ENCODE measurements around the gene SESTD1.
A peak's percentile ranks its signal among the peaks of the same experiment; 100 is the strongest.
"Not testable (repeated sequence)": the region's sequence is repeated elsewhere in the genome, so short reads cannot be mapped to it uniquely, and the experiment has no call there.

Gene SESTD1

GRCh38 chr2:179211355-179211754 lies 53.3 kb downstream of the SESTD1 start:
- peaks cover 30 to 48% of the 10 kb centered on the region in 2 donors for H3K9me3 Mint-ChIP-seq
- DNase-seq, result no peak
- no peak overlapping the region for H3K27ac Mint-ChIP-seq
- H3K27me3 Mint-ChIP-seq, result no peaks in the 10 kb centered on the region
- ATAC-seq (replicated peaks), result no peak
- no peak overlapping the region for H3K4me3 Mint-ChIP-seq
- H3K4me1 Mint-ChIP-seq, result peaks cover 19 to 79% of the 10 kb centered on the region in 2 donors
- peaks cover 33 to 70% of the 10 kb centered on the region in 2 donors for H3K36me3 Mint-ChIP-seq

- H3K27me3 Mint-ChIP-seq; DNase-seq; H3K27ac Mint-ChIP-seq; H3K4me3 Mint-ChIP-seq; ATAC-seq (replicated peaks): not testable (repeated sequence)
- Mint-ChIP-seq H3K36me3 (peaks cover 25 to 58% of the 10 kb centered on the region in 2 donors), H3K4me1 (peaks cover 8 to 60% of the 10 kb centered on the region in 2 donors), H3K9me3 (peaks cover 20 to 36% of the 10 kb centered on the region in 2 donors)
Measured at GRCh38 chr2:179208277-179208676, 56.4 kb downstream of the SESTD1 start.

GRCh38 chr2:179207047-179207446 lies 57.6 kb downstream of the SESTD1 start:
- Mint-ChIP-seq H3K4me3 (no peak overlapping the region), H3K36me3 (peaks cover 30 to 55% of the 10 kb centered on the region in 2 donors), H3K4me1 (peaks cover 6 to 51% of the 10 kb centered on the region in 2 donors), H3K9me3 (peaks cover 21 to 35% of the 10 kb centered on the region in 2 donors), H3K27ac (no peak overlapping the region), H3K27me3 (no peaks in the 10 kb centered on the region)
- ATAC-seq (replicated peaks) (no peak), DNase-seq (no peak)

- ATAC-seq (replicated peaks) (no peak), DNase-seq (no peak)
- Mint-ChIP-seq H3K36me3 (peaks cover 21 to 23% of the 10 kb centered on the region in 2 donors), H3K27ac (no peak overlapping the region), H3K27me3 (no peaks in the 10 kb centered on the region), H3K4me1 (peaks cover 0 to 13% of the 10 kb centered on the region in 2 donors), H3K9me3 (peaks cover 8 to 15% of the 10 kb centered on the region in 2 donors), H3K4me3 (no peak overlapping the region)
Measured at GRCh38 chr2:179201869-179202268, 62.8 kb downstream of the SESTD1 start.

- H3K27me3 Mint-ChIP-seq; DNase-seq; ATAC-seq (replicated peaks); H3K4me3 Mint-ChIP-seq; H3K27ac Mint-ChIP-seq: not testable (repeated sequence)
- H3K36me3 Mint-ChIP-seq, result peaks cover 25 to 45% of the 10 kb centered on the region in 2 donors
- H3K9me3 Mint-ChIP-seq, result peaks cover 24% of the 10 kb centered on the region in 2 donors
- peaks cover 13 to 39% of the 10 kb centered on the region in 2 donors for H3K4me1 Mint-ChIP-seq
Measured at GRCh38 chr2:179195926-179196590, 68.6 kb downstream of the SESTD1 start.

GRCh38 chr2:179195141-179195540 lies 69.5 kb downstream of the SESTD1 start:
- Mint-ChIP-seq H3K4me1 (peaks cover 13 to 48% of the 10 kb centered on the region in 2 donors), H3K36me3 (peaks cover 34 to 54% of the 10 kb centered on the region in 2 donors), H3K4me3 (no peak overlapping the region), H3K9me3 (peaks cover 28% of the 10 kb centered on the region in 2 donors), H3K27ac (peak overlapping the region; percentile 51), H3K27me3 (no peaks in the 10 kb centered on the region)
- peak; percentile 55 to 75 for ATAC-seq (replicated peaks)
- no peak for DNase-seq

- Mint-ChIP-seq H3K27ac (no peak overlapping the region), H3K36me3 (peaks cover 46 to 66% of the 10 kb centered on the region in 2 donors)
Measured at GRCh38 chr2:179193759-179194394, 70.8 kb downstream of the SESTD1 start.

GRCh38 chr2:179191110-179191509 lies 73.5 kb downstream of the SESTD1 start:
- Mint-ChIP-seq H3K4me1 (peaks cover 23 to 80% of the 10 kb centered on the region in 2 donors), H3K4me3 (no peak overlapping the region), H3K36me3 (peaks cover 57 to 74% of the 10 kb centered on the region in 2 donors), H3K27ac (no peak overlapping the region), H3K9me3 (peaks cover 34 to 42% of the 10 kb centered on the region in 2 donors), H3K27me3 (no peaks in the 10 kb centered on the region)
- ATAC-seq (replicated peaks) (no peak), DNase-seq (no peak)

More at GRCh38 chr2:179193759-179194394, 70.8 kb downstream of the SESTD1 start:
- Mint-ChIP-seq H3K27me3 (no peaks in the 10 kb centered on the region), H3K9me3 (peaks cover 35 to 41% of the 10 kb centered on the region in 2 donors), H3K4me1 (peaks cover 16 to 54% of the 10 kb centered on the region in 2 donors), H3K4me3 (no peak overlapping the region)
- ATAC-seq (replicated peaks) (no peak), DNase-seq (no peak)

- peaks cover 19 to 53% of the 10 kb centered on the region in 2 donors for H3K4me1 Mint-ChIP-seq
- H3K4me3 Mint-ChIP-seq, result no peak overlapping the region
- peaks cover 21 to 23% of the 10 kb centered on the region in 2 donors for H3K9me3 Mint-ChIP-seq
- no peak overlapping the region for H3K27ac Mint-ChIP-seq
- H3K36me3 Mint-ChIP-seq, result peaks cover 46 to 49% of the 10 kb centered on the region in 2 donors
- no peak for ATAC-seq (replicated peaks)
- DNase-seq, result no peak
- no peaks in the 10 kb centered on the region for H3K27me3 Mint-ChIP-seq
Measured at GRCh38 chr2:179186126-179186525, 78.5 kb downstream of the SESTD1 start.

- Mint-ChIP-seq H3K4me1 (peaks cover 23 to 56% of the 10 kb centered on the region in 2 donors), H3K4me3 (no peak overlapping the region), H3K27ac (no peak overlapping the region), H3K27me3 (no peaks in the 10 kb centered on the region), H3K36me3 (peaks cover 39 to 42% of the 10 kb centered on the region in 2 donors), H3K9me3 (peaks cover 16 to 17% of the 10 kb centered on the region in 2 donors)
- ATAC-seq (replicated peaks) (no peak), DNase-seq (no peak)
Measured at GRCh38 chr2:179184610-179185009, 80.0 kb downstream of the SESTD1 start.

GRCh38 chr2:179181002-179181401 lies 83.6 kb downstream of the SESTD1 start:
- Mint-ChIP-seq H3K4me3 (no peak overlapping the region), H3K9me3 (peaks cover 3 to 4% of the 10 kb centered on the region in 2 donors), H3K36me3 (peaks cover 21 to 28% of the 10 kb centered on the region in 2 donors), H3K27ac (no peak overlapping the region), H3K4me1 (peaks cover 16 to 23% of the 10 kb centered on the region in 2 donors), H3K27me3 (no peaks in the 10 kb centered on the region)
- DNase-seq, result no peak
- peak; percentile 27 to 42 for ATAC-seq (replicated peaks)

GRCh38 chr2:179180242-179180641 lies 84.4 kb downstream of the SESTD1 start:
- H3K4me3 Mint-ChIP-seq, result no peak overlapping the region
- H3K27me3 Mint-ChIP-seq, result no peaks in the 10 kb centered on the region
- no peak for ATAC-seq (replicated peaks)
- peaks cover 27 to 35% of the 10 kb centered on the region in 2 donors for H3K36me3 Mint-ChIP-seq
- DNase-seq, result no peak
- H3K4me1 Mint-ChIP-seq, result peaks cover 16 to 22% of the 10 kb centered on the region in 2 donors
- peaks cover 3 to 4% of the 10 kb centered on the region in 2 donors for H3K9me3 Mint-ChIP-seq
- H3K27ac Mint-ChIP-seq, result no peak overlapping the region

- ATAC-seq (replicated peaks), result no peak
- no peak overlapping the region for H3K27ac Mint-ChIP-seq
- no peaks in the 10 kb centered on the region for H3K27me3 Mint-ChIP-seq
- DNase-seq, result no peak
- H3K4me1 Mint-ChIP-seq, result peaks cover 13 to 22% of the 10 kb centered on the region in 2 donors
- H3K4me3 Mint-ChIP-seq, result no peak overlapping the region
- peaks cover 27 to 35% of the 10 kb centered on the region in 2 donors for H3K36me3 Mint-ChIP-seq
- H3K9me3 Mint-ChIP-seq, result peaks cover 3 to 4% of the 10 kb centered on the region in 2 donors
Measured at GRCh38 chr2:179179719-179180118, 84.9 kb downstream of the SESTD1 start.

- ATAC-seq (replicated peaks), result no peak
- peaks cover 3 to 4% of the 10 kb centered on the region in 2 donors for H3K9me3 Mint-ChIP-seq
- no peak for DNase-seq
- peaks cover 17 to 22% of the 10 kb centered on the region in 2 donors for H3K4me1 Mint-ChIP-seq
- no peak overlapping the region for H3K27ac Mint-ChIP-seq
- H3K36me3 Mint-ChIP-seq, result peaks cover 34 to 40% of the 10 kb centered on the region in 2 donors
- no peak overlapping the region for H3K4me3 Mint-ChIP-seq
- no peaks in the 10 kb centered on the region for H3K27me3 Mint-ChIP-seq
Measured at GRCh38 chr2:179177694-179178093, 86.9 kb downstream of the SESTD1 start.
